GM23248 (cell line): ENCODE measurements around the gene FAM180A. TPM values are rescaled to one million over a fixed set of nuclear protein-coding genes. Genes with fewer than 3 reads are reported as not detected.

ENCODE experiments used
- DNase-seq: peaks from one replicate; pipeline ENCODE4 v3.0.0-alpha.2; 2015
- H2AFZ ChIP-seq: fragments of 200-600 bp; sonication (generic); 2 replicates; pipeline ENCODE4 v1.6.1; 2016; ENCODE audit warnings: antibody characterized with exemption
- H3F3A ChIP-seq: fragments of 200-600 bp; sonication (generic); 2 replicates; pipeline ENCODE4 v1.6.1; 2016; ENCODE audit warnings: mild to moderate bottlenecking, antibody characterized with exemption, mixed run types; ENCODE audit not compliant: insufficient read depth
- H3K27ac ChIP-seq: fragments of 200-600 bp; sonication (generic); 2 replicates; pipeline ENCODE4 v1.5.1; 2016; ENCODE audit warnings: mild to moderate bottlenecking
- H3K27me3 ChIP-seq: fragments of 200-600 bp; sonication (generic); replicated peaks from 2 replicates; pipeline ENCODE4 v1.6.1; 2016; ENCODE audit warnings: mild to moderate bottlenecking; ENCODE audit not compliant: insufficient read depth
- H3K36me3 ChIP-seq: fragments of 200-600 bp; sonication (generic); 2 replicates; pipeline ENCODE4 v1.6.1; 2016; ENCODE audit warnings: low read depth, mild to moderate bottlenecking
- H3K4me1 ChIP-seq: fragments of 200-600 bp; sonication (generic); 2 replicates; pipeline ENCODE4 v1.6.1; 2016; ENCODE audit warnings: mild to moderate bottlenecking; ENCODE audit not compliant: insufficient read depth
- H3K4me2 ChIP-seq: fragments of 200-600 bp; sonication (generic); one replicate; pipeline ENCODE4 v1.6.1; 2016; ENCODE audit warnings: mild to moderate bottlenecking; ENCODE audit not compliant: unreplicated experiment
- H3K4me3 ChIP-seq: fragments of 200-600 bp; sonication (generic); 2 replicates; pipeline ENCODE4 v1.5.1; 2016; ENCODE audit warnings: mild to moderate bottlenecking
- H3K79me2 ChIP-seq: fragments of 200-600 bp; sonication (generic); 2 replicates; pipeline ENCODE4 v1.6.1; 2016; ENCODE audit warnings: mild to moderate bottlenecking; ENCODE audit not compliant: insufficient read depth
- H3K9ac ChIP-seq: fragments of 200-600 bp; sonication (generic); 2 replicates; pipeline ENCODE4 v1.6.1; 2016; ENCODE audit warnings: mild to moderate bottlenecking
- H3K9me2 ChIP-seq: fragments of 200-600 bp; sonication (generic); 2 replicates; pipeline ENCODE4 v1.6.1; 2016; ENCODE audit warnings: mixed run types, mild to moderate bottlenecking, moderate library complexity; ENCODE audit not compliant: insufficient read depth
- H3K9me3 ChIP-seq: fragments of 200-600 bp; sonication (generic); one replicate; pipeline ENCODE4 v1.6.1; 2017; ENCODE audit warnings: low read depth
- H4K20me1 ChIP-seq: fragments of 200-600 bp; sonication (generic); 2 replicates; pipeline ENCODE4 v1.6.0; 2016; ENCODE audit not compliant: insufficient read depth
- EZH2 ChIP-seq: fragments of 200-600 bp; sonication (generic); IDR thresholded peaks from 2 replicates; pipeline ENCODE4 v1.6.1; 2018; ENCODE audit warnings: antibody characterized with exemption, mild to moderate bottlenecking; ENCODE audit not compliant: insufficient read depth, poor library complexity, severe bottlenecking
- EZH2phosphoT487 ChIP-seq: fragments of 200-600 bp; sonication (generic); IDR thresholded peaks from 2 replicates; pipeline ENCODE4 v1.6.1; 2018; ENCODE audit warnings: antibody characterized with exemption, moderate library complexity, mild to moderate bottlenecking, low read depth; ENCODE audit not compliant: insufficient read depth
- WGBS, 2 experiments: methylation state at CpG; one replicate each; pipeline ENCODE4 v1.1.6; 2015 to 2017; ENCODE audit warnings: low lambda C conversion rate in 2 of 2, low coverage in 1 of 2; ENCODE audit errors: missing lambda C conversion rate in 2 of 2; 5-methylcytosine and 5-hydroxymethylcytosine counted together
- in situ Hi-C: fragments of 300-500 bp; cut with MboI; formaldehyde crosslinking; loops from 2 replicates; pipeline ENCODE4 v1.15.0; 2020
- polyA plus RNA-seq: library from polyadenylated mRNA; unstranded; fragments of >200 nt; fragmentation: Nextera tagmentation; extraction: Ambion mirVana; gene quantifications from 2 replicates; pipeline ENCODE4 v1.2.1, GENCODE V29; 2016
- total RNA-seq: library from RNA; depleted of rRNA; stranded (reverse); fragments of >200 nt; shearing (Covaris generic); gene quantifications from 2 replicates; pipeline ENCODE4 v1.2.3, GENCODE V29; 2014

The FAM180A gene
- total and polyA plus RNA-seq, 2 experiments from 2014 or later = 50.3 to 60.1 TPM

DNA sequence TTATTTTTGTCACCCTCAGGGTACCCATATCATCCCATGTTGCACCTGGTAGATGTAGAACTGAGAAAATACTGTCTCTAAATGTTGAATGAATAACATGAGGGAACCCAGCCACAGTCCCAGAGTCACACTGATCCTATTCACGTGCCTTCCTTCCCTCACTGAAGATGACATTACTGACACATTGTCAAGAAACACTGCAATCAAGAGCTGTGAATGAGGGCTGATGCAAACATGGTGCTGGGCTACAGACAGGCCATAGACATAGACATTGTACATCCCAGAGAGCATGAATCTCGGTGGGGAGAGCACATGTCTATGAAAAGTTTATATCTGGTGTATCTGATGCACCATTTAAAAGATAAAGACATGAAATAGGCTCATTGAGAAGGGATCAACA is 30.4 kb downstream of the FAM180A start:
- DNase-seq = no peak
- 93 to 96% methylated on average over 2 of the region's 2 CpGs for WGBS, 2 experiments
- H3K4me1 ChIP-seq = peaks cover 32% of the 10 kb centered on the region
- H3K79me2 ChIP-seq = no peaks in the 10 kb centered on the region
- H3K9me3 ChIP-seq = no peaks in the 10 kb centered on the region
- in situ Hi-C loops = no loop called here
- no peak overlapping the region for H3K4me3 ChIP-seq
- H2AFZ ChIP-seq = no peak overlapping the region
- TF ChIP-seq EZH2 (no peak), EZH2phosphoT487 (no peak)
- H3K27me3 ChIP-seq = no peaks in the 10 kb centered on the region
- H3K9me2 ChIP-seq = no peaks in the 10 kb centered on the region
- H3K27ac ChIP-seq = no peak overlapping the region
- peaks cover 26% of the 10 kb centered on the region for H3F3A ChIP-seq
- no peak overlapping the region for H3K4me2 ChIP-seq
- no peaks in the 10 kb centered on the region for H4K20me1 ChIP-seq
- H3K36me3 ChIP-seq = no peaks in the 10 kb centered on the region
- H3K9ac ChIP-seq = no peak overlapping the region

DNA sequence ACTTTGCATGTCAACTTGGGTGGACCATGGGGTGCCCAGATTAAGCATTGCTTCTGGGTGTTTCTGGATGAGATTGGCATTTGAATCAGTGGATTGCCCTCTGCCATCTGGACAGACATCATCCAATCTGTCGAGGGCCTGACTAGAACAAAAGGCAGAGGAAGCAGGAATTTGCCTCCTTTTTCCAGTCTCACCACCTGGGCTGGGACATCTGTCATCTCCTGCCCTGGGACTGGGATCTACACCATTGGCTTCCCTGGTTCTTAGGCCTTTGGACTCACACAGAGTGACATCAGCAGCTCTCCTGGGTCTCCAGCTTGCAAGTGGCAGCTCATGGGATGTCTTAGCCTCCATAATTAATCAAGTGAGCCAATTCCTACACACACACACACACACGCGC is 30.9 kb downstream of the FAM180A start:
- H3K27ac ChIP-seq = no peak overlapping the region
- peaks cover 32% of the 10 kb centered on the region for H3K4me1 ChIP-seq
- peaks cover 26% of the 10 kb centered on the region for H3F3A ChIP-seq
- no peaks in the 10 kb centered on the region for H4K20me1 ChIP-seq
- WGBS, 2 experiments = 85 to 93% methylated on average over 3 of the region's 3 CpGs
- H2AFZ ChIP-seq = no peak overlapping the region
- no peaks in the 10 kb centered on the region for H3K27me3 ChIP-seq
- no peaks in the 10 kb centered on the region for H3K9me3 ChIP-seq
- in situ Hi-C loops = no loop called here
- TF ChIP-seq EZH2phosphoT487 (no peak), EZH2 (no peak)
- no peaks in the 10 kb centered on the region for H3K9me2 ChIP-seq
- H3K4me2 ChIP-seq = no peak overlapping the region
- no peak overlapping the region for H3K4me3 ChIP-seq
- no peaks in the 10 kb centered on the region for H3K36me3 ChIP-seq
- no peak overlapping the region for H3K9ac ChIP-seq
- DNase-seq = no peak
- no peaks in the 10 kb centered on the region for H3K79me2 ChIP-seq

DNA sequence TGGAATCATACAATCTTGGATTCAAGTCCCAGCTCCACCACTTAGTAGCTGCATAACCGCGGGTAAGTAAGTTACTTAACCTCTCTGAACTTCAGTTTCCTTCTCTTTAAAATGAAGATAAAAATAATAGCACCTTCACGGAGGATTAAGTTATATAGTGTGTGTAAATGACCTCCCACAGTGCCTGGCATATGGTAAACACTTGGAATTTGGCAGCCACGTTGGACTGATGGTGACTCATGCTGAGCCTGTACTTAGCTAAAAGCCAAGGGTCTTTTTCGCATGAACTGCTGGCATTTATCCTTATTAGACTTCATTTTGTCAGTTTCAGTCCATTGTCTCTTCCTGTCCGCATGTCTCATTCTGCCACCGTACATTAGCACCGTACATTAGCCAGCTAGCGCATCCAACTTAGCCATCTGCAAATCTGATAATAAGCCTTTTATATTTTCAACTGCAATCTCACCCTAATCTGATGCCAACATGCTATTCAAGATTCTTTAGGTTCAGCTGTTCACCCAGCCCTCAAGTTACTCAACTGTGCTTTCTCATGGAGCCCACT is 31.9 kb downstream of the FAM180A start:
- 12 to 16% methylated on average over 9 of the region's 9 CpGs for WGBS, 2 experiments
- H3K4me3 ChIP-seq = no peak overlapping the region

DNA sequence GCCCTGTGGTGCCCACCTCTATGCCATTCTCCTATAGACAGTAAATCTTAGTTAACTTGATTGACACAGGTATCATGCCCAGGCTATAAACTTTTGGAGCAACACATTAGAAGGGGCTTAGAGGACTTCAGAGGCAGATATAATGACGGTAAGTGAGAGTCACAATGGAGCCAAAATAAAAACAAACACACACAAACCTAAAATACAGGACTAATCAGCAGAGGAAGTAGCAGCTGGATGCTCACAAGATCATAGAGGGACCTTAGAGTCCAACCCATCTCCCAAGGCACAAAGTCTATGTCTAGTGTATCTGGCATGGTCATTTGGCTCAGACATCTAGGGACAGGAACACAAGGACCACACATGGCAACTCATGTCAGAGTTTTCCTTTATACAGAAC is 32.9 kb downstream of the FAM180A start:
- 17 to 45% methylated on average over 1 of the region's 1 CpG for WGBS, 2 experiments
- peaks cover 32% of the 10 kb centered on the region for H3K4me1 ChIP-seq
- no peak for DNase-seq

More for the DNA sequence above, 31.9 kb downstream of the FAM180A start:
- Histone ChIP-seq H3K4me1 (peaks cover 32% of the 10 kb centered on the region), H3K4me2 (peak overlapping the region; percentile 11), H3K9me2 (no peaks in the 10 kb centered on the region), H3K9ac (no peak overlapping the region), H3K27ac (peak overlapping the region; percentile 36), H4K20me1 (no peaks in the 10 kb centered on the region), H3F3A (peaks cover 26% of the 10 kb centered on the region), H3K36me3 (no peaks in the 10 kb centered on the region), H2AFZ (no peak overlapping the region), H3K9me3 (no peaks in the 10 kb centered on the region), H3K79me2 (no peaks in the 10 kb centered on the region), H3K27me3 (no peaks in the 10 kb centered on the region)
- TF ChIP-seq EZH2 = no peak
- TF ChIP-seq EZH2phosphoT487 = no peak
- in situ Hi-C loops = no loop called here
- DNase-seq = peak; percentile 87

More for the DNA sequence above, 32.9 kb downstream of the FAM180A start:
- Histone ChIP-seq H3K9ac (no peak overlapping the region), H3K9me2 (no peaks in the 10 kb centered on the region), H3K4me3 (no peak overlapping the region), H4K20me1 (no peaks in the 10 kb centered on the region), H2AFZ (no peak overlapping the region), H3K9me3 (no peaks in the 10 kb centered on the region), H3K27me3 (no peaks in the 10 kb centered on the region), H3F3A (peaks cover 30% of the 10 kb centered on the region), H3K27ac (no peak overlapping the region; the same call in 1 of the 2 replicates), H3K36me3 (no peaks in the 10 kb centered on the region), H3K79me2 (no peaks in the 10 kb centered on the region), H3K4me2 (no peak overlapping the region)
- in situ Hi-C loops = no loop called here
- TF ChIP-seq EZH2 = no peak
- TF ChIP-seq EZH2phosphoT487 = no peak
